GM10266 (cell line): Measurements from ENCODE around the gene NCKAP5.

ENCODE experiments used
- DNase-seq: peaks from one replicate; pipeline ENCODE4 v3.0.0; 2012; ENCODE audit errors: extremely low spot score
- CTCF ChIP-seq: IDR thresholded peaks from 2 replicates; pipeline ENCODE4 v1.5.1; 2012; ENCODE audit warnings: mild to moderate bottlenecking, low read depth; ENCODE audit not compliant: control insufficient read depth, insufficient read depth; ENCODE audit errors: missing control alignments

NCKAP5 gene

DNA sequence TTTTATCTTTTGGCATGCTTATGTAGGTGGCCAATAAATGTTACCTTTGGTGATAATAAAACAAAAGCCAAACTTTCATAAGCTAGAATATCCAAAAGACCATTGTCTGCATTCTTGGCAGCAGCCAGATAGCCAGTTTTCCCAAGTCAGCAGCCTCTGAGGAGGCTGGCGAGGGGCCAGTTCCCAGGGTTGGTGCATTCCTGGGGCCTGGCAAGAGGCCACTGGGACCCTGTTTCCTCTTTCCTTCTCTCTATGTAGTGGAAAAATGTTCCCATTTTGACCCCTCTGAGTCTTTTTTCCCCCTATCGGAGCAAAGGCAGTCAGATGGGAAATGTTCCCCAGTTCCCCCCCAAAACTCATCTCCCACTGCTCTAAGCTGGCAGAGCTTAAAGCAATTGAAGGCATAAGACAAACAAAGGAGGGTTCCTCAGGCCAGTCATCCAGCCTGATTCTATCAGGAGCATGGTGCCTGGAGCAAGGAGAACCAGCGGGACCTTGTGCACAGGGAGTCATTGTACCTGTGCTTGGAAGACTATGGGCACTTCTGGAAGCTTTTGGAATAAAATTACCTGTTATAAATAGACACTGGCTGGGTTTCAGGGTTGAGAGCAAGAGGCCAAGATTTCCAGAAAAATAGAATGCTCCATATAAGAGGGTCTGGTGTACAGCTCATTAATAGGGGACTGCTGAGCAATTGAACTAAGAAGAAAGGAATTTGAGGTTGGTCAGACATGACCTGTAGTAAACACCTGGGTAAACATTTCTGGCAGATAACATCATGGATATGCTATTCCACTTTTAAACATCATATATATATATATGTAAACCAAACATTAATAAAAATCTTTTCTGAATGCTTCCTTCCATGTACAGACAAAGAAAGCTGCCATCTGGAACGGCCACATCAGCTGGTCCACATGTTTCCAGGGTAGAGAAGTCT lies 63.4 kb downstream of the NCKAP5 start:
- no peak for DNase-seq
- TF ChIP-seq CTCF: no peak

GRCh38 chr2:133503927-133504326 lies 64.3 kb downstream of the NCKAP5 start:
- no peak for DNase-seq
- no peak for TF ChIP-seq CTCF

- no peak for TF ChIP-seq CTCF
- DNase-seq: peak; percentile 10
Observed at GRCh38 chr2:133503323-133503722, 64.9 kb downstream of the NCKAP5 start.

DNA sequence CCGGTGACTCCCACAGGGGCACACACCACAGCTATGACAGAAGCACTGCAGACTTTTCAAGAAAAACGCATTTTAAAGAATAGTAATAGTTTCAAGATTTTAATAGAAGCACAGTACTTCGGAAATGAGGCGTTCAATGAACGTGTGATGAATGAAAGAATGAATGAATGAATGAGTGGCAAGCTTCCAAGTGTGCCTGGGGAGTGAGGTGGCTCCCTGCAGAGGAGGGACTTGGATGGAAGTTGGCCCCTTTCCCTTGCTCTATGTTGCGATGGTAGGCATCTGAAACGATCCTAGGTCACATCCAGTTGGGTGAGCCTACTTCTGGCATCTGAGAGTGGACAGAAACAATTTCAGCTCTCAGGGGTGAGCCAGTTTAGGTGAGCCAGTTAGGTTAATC lies 65.6 kb downstream of the NCKAP5 start:
- TF ChIP-seq CTCF: no peak

GRCh38 chr2:133500917-133501316 lies 67.3 kb downstream of the NCKAP5 start:
- no peak for DNase-seq
- TF ChIP-seq CTCF: no peak

More for the DNA sequence above, 65.6 kb downstream of the NCKAP5 start:
- no peak for DNase-seq

GRCh38 chr2:133498662-133499585 lies 69.3 kb downstream of the NCKAP5 start:
- no peak for DNase-seq
- TF ChIP-seq CTCF: no peak

DNA sequence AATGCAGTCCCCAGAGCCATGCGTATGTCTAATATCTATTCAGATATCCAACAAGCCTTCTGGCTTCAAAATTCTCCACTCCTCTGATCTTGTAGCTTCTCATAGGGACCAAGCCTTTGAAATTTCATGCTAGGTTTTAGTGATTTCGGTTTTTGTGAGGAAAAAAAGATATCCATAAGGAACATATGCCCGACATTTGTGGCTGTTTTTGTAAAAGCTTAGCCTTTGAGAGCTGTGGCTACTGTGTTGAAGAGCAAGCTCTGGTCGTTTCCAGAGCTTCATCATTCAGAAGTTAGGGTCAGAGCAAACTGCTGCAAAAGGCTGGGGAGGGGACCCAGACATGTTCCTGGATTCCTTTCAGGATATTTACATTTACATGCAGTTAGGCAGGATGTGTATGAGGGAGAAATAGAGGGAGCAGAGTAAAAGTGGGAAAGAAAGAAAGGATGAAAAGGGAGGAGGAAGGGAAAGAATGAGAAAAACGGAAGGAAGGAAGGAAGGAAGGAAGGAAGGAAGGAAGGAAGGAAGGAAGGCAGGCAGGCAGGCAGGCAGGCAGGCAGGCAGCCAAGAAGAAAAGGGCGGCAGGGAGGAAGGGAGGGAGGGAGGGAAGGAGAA lies 70.2 kb downstream of the NCKAP5 start:
- no peak for DNase-seq
- TF ChIP-seq CTCF: no peak
